AG04449 (cell line): Measurements from ENCODE around the gene HRH3.

ENCODE experiments used
- CTCF ChIA-PET: fragments of 350-600 bp; formaldehyde crosslinking; extraction: SDS; loops from one replicate; lab custom pipeline; 2021; ENCODE audit warnings: antibody characterized with exemption; lab: Yijun Ruan, JAX
- POLR2A ChIA-PET: fragments of 400-600, 350-600 bp; formaldehyde crosslinking; extraction: SDS; loops from one replicate; lab custom pipeline; 2020; ENCODE audit warnings: antibody characterized with exemption, inconsistent platforms; lab: Yijun Ruan, JAX
- DNase-seq: peaks from one replicate; pipeline ENCODE4 v3.0.0-alpha.2; 2010; ENCODE audit warnings: low read depth, low spot score
- H3K4me3 ChIP-seq: 2 replicates; pipeline ENCODE4 v1.5.1; 2011; ENCODE audit warnings: low read depth, mild to moderate bottlenecking, control low read depth, low read length
- CTCF ChIP-seq: IDR thresholded peaks from one replicate; pipeline ENCODE4 v1.5.1; 2011; ENCODE audit warnings: mild to moderate bottlenecking, moderate library complexity, low read length, control low read depth, inconsistent platforms; ENCODE audit not compliant: insufficient read depth; ENCODE audit errors: missing control alignments

HRH3 gene

GRCh38 chr20:62266851-62267250 is 46.8 kb upstream of the HRH3 start:
- DNase-seq, result no peak
- POLR2A ChIA-PET, result no interaction called here
- no peak overlapping the region for H3K4me3 ChIP-seq
- CTCF ChIA-PET, result interaction anchor here (1.6 kb wide), 1 partner anchor 35 kb away, joined by 7 read pairs; the partner anchor contains the start of gene ADRM1
- no peak for TF ChIP-seq CTCF

- no peak for TF ChIP-seq CTCF
- no peak overlapping the region for H3K4me3 ChIP-seq
- DNase-seq, result no peak
- ChIA-PET CTCF (interaction anchor here (0.6 to 1.6 kb wide), 2 partner anchors 20 to 36 kb away, joined by 3 to 7 read pairs; partner anchors contain the start of gene ADRM1), POLR2A (no interaction called here)
Measured at GRCh38 chr20:62266340-62266739, 46.3 kb upstream of the HRH3 start.

- TF ChIP-seq CTCF, result no peak
- no peak for DNase-seq
- CTCF ChIA-PET, result interaction anchor here (1.1 kb wide), 1 partner anchor 19 kb away, joined by 3 read pairs; no protein-coding TSS in a partner anchor
- POLR2A ChIA-PET, result no interaction called here
- H3K4me3 ChIP-seq, result no peak overlapping the region
Measured at GRCh38 chr20:62265365-62265764, 45.3 kb upstream of the HRH3 start.

GRCh38 chr20:62263396-62263795 is 43.3 kb upstream of the HRH3 start:
- CTCF ChIA-PET, result no interaction called here
- TF ChIP-seq CTCF, result no peak
- POLR2A ChIA-PET, result no interaction called here
- DNase-seq, result no peak
- no peak overlapping the region for H3K4me3 ChIP-seq

- TF ChIP-seq CTCF, result no peak
- H3K4me3 ChIP-seq, result no peak overlapping the region
- DNase-seq, result no peak
- CTCF ChIA-PET, result no interaction called here
- POLR2A ChIA-PET, result no interaction called here
Measured at GRCh38 chr20:62262064-62262463, 42.0 kb upstream of the HRH3 start.

- ChIA-PET CTCF (interaction anchor here (1.1 to 4.7 kb wide), 2 partner anchors 13 to 248 kb away, joined by 3 to 15 read pairs; no protein-coding TSS in a partner anchor), POLR2A (no interaction called here)
- no peak for TF ChIP-seq CTCF
- H3K4me3 ChIP-seq, result no peak overlapping the region
- DNase-seq, result no peak
Measured at GRCh38 chr20:62259294-62259565, 39.2 kb upstream of the HRH3 start.
